HK-2 (cell line): ENCODE measurements around the gene UROC1.

Experiments used
- DNase-seq: peaks from one replicate; pipeline ENCODE4 v3.0.0-alpha.2; 2018; ENCODE audit not compliant: unreplicated experiment

Gene UROC1

GRCh38 chr3:126478581-126479310 is 38.8 kb downstream of the UROC1 start:
- no peak for DNase-seq

GRCh38 chr3:126477061-126477380 is 40.6 kb downstream of the UROC1 start:
- no peak for DNase-seq

GRCh38 chr3:126476166-126477060 is 41.2 kb downstream of the UROC1 start:
- DNase-seq, result no peak

- peak; percentile 96 for DNase-seq
Observed at GRCh38 chr3:126475413-126476114, 42.0 kb downstream of the UROC1 start, which contains the start of gene ZXDC. TSS of gene ZXDC (minus strand) at chr3:126475891. CDS start at chr3:126475865, 26 bp downstream.

GRCh38 chr3:126474498-126475412 is 42.8 kb downstream of the UROC1 start:
- peak; percentile 51 for DNase-seq

- DNase-seq, result no peak
Observed at GRCh38 chr3:126473292-126474168, 44.0 kb downstream of the UROC1 start.

- peak; percentile 13 for DNase-seq
Observed at GRCh38 chr3:126472277-126473006, 45.1 kb downstream of the UROC1 start.

- DNase-seq, result peak; percentile 4
Observed at GRCh38 chr3:126469479-126469878, 48.1 kb downstream of the UROC1 start.

- DNase-seq, result no peak
Observed at GRCh38 chr3:126468028-126468891, 49.3 kb downstream of the UROC1 start.

- DNase-seq, result no peak
Observed at GRCh38 chr3:126467611-126467955, 50.0 kb downstream of the UROC1 start.

- DNase-seq, result no peak
Observed at GRCh38 chr3:126466886-126467610, 50.5 kb downstream of the UROC1 start.

GRCh38 chr3:126465928-126466544 is 51.5 kb downstream of the UROC1 start:
- no peak for DNase-seq

- no peak for DNase-seq
Observed at GRCh38 chr3:126464997-126465396, 52.6 kb downstream of the UROC1 start.

- DNase-seq, result no peak
Observed at GRCh38 chr3:126464494-126464893, 53.1 kb downstream of the UROC1 start.

GRCh38 chr3:126464093-126464492 is 53.5 kb downstream of the UROC1 start:
- no peak for DNase-seq

GRCh38 chr3:126463521-126463920 is 54.1 kb downstream of the UROC1 start:
- no peak for DNase-seq

GRCh38 chr3:126461450-126462070 is 56.0 kb downstream of the UROC1 start:
- no peak for DNase-seq
